Mucosa of stomach (tissue), 1 donor: ENCODE data around the gene RPAP2.
"Not testable (repeated sequence)": the region's sequence is repeated elsewhere in the genome, so short reads cannot be mapped to it uniquely, and the experiment has no call there.

Experiments used
- H3K27me3 ChIP-seq: one replicate; pipeline ENCODE4 v1.7.0; 2013; ENCODE audit warnings: mild to moderate bottlenecking, low read length; ENCODE audit not compliant: control insufficient read depth, insufficient read depth
- H3K36me3 ChIP-seq: one replicate; pipeline ENCODE4 v1.7.0; 2013; ENCODE audit warnings: low read length; ENCODE audit not compliant: control insufficient read depth, insufficient read depth
- H3K4me1 ChIP-seq: one replicate; pipeline ENCODE4 v1.7.0; 2013; ENCODE audit warnings: mild to moderate bottlenecking, low read length; ENCODE audit not compliant: control insufficient read depth, insufficient read depth
- H3K4me3 ChIP-seq: one replicate; pipeline ENCODE4 v1.7.0; 2013; ENCODE audit warnings: low read length
- H3K9ac ChIP-seq: one replicate; pipeline ENCODE4 v1.7.0; 2013; ENCODE audit warnings: mild to moderate bottlenecking, low read length, moderate library complexity
- H3K9me3 ChIP-seq: one replicate; pipeline ENCODE4 v1.7.0; 2013; ENCODE audit warnings: mild to moderate bottlenecking, low read length, moderate library complexity; ENCODE audit not compliant: control insufficient read depth
- donor health status: Pancreatic carcinoma.

RPAP2 gene

GRCh38 chr1:92404661-92405060 is 105.8 kb downstream of the RPAP2 start:
- Histone ChIP-seq H3K9me3 (no peaks in the 10 kb centered on the region), H3K27me3 (no peaks in the 10 kb centered on the region), H3K9ac (no peak overlapping the region), H3K4me1 (no peaks in the 10 kb centered on the region), H3K36me3 (no peaks in the 10 kb centered on the region), H3K4me3 (no peak overlapping the region)

- H3K9me3 ChIP-seq = no peaks in the 10 kb centered on the region
- no peak overlapping the region for H3K9ac ChIP-seq
- H3K4me3 ChIP-seq = no peak overlapping the region
- H3K4me1 ChIP-seq = peaks cover 7% of the 10 kb centered on the region
- no peaks in the 10 kb centered on the region for H3K27me3 ChIP-seq
- H3K36me3 ChIP-seq = no peaks in the 10 kb centered on the region
Measured at GRCh38 chr1:92408825-92409224, 110.0 kb downstream of the RPAP2 start.

- Histone ChIP-seq H3K4me1 (peaks cover 7% of the 10 kb centered on the region), H3K9me3 (no peaks in the 10 kb centered on the region), H3K4me3 (no peak overlapping the region), H3K27me3 (no peaks in the 10 kb centered on the region), H3K36me3 (no peaks in the 10 kb centered on the region), H3K9ac (no peak overlapping the region)
Measured at GRCh38 chr1:92409946-92410549, 111.2 kb downstream of the RPAP2 start.

- no peak overlapping the region for H3K4me3 ChIP-seq
Measured at GRCh38 chr1:92410706-92411105, 111.8 kb downstream of the RPAP2 start.

GRCh38 chr1:92411511-92411910 is 112.7 kb downstream of the RPAP2 start:
- Histone ChIP-seq H3K9ac (no peak overlapping the region), H3K4me3 (no peak overlapping the region), H3K4me1 (peaks cover 7% of the 10 kb centered on the region), H3K36me3 (no peaks in the 10 kb centered on the region), H3K9me3 (no peaks in the 10 kb centered on the region), H3K27me3 (no peaks in the 10 kb centered on the region)

More at GRCh38 chr1:92410706-92411105, 111.8 kb downstream of the RPAP2 start:
- Histone ChIP-seq H3K4me1 (peaks cover 7% of the 10 kb centered on the region), H3K9ac (no peak overlapping the region), H3K9me3 (no peaks in the 10 kb centered on the region), H3K27me3 (no peaks in the 10 kb centered on the region), H3K36me3 (no peaks in the 10 kb centered on the region)

- Histone ChIP-seq H3K27me3 (no peaks in the 10 kb centered on the region), H3K36me3 (no peaks in the 10 kb centered on the region), H3K4me3 (no peak overlapping the region), H3K9ac (no peak overlapping the region), H3K9me3 (no peaks in the 10 kb centered on the region), H3K4me1 (no peaks in the 10 kb centered on the region)
Measured at GRCh38 chr1:92419642-92420041, 120.8 kb downstream of the RPAP2 start.

- no peaks in the 10 kb centered on the region for H3K36me3 ChIP-seq
- no peaks in the 10 kb centered on the region for H3K27me3 ChIP-seq
- H3K9ac ChIP-seq = no peak overlapping the region
- H3K9me3 ChIP-seq = no peaks in the 10 kb centered on the region
- H3K4me1 ChIP-seq = no peaks in the 10 kb centered on the region
- no peak overlapping the region for H3K4me3 ChIP-seq
Measured at GRCh38 chr1:92424381-92424780, 125.5 kb downstream of the RPAP2 start.

- Histone ChIP-seq H3K27me3 (no peaks in the 10 kb centered on the region), H3K4me3 (no peak overlapping the region), H3K9me3 (no peaks in the 10 kb centered on the region), H3K9ac (no peak overlapping the region), H3K36me3 (no peaks in the 10 kb centered on the region), H3K4me1 (no peaks in the 10 kb centered on the region)
Measured at GRCh38 chr1:92425617-92426016, 126.8 kb downstream of the RPAP2 start.

- Histone ChIP-seq H3K4me3 (no peak overlapping the region), H3K36me3 (no peaks in the 10 kb centered on the region), H3K9me3 (no peaks in the 10 kb centered on the region), H3K27me3 (no peaks in the 10 kb centered on the region), H3K9ac (no peak overlapping the region), H3K4me1 (no peaks in the 10 kb centered on the region)
Measured at GRCh38 chr1:92430030-92430429, 131.2 kb downstream of the RPAP2 start.

- not testable (repeated sequence) for H3K27me3 ChIP-seq, H3K4me3 ChIP-seq, H3K9me3 ChIP-seq, H3K4me1 ChIP-seq, H3K36me3 ChIP-seq, H3K9ac ChIP-seq
Measured at GRCh38 chr1:92434572-92434971, 135.7 kb downstream of the RPAP2 start.

- no peaks in the 10 kb centered on the region for H3K27me3 ChIP-seq
- no peak overlapping the region for H3K9ac ChIP-seq
- no peaks in the 10 kb centered on the region for H3K36me3 ChIP-seq
- H3K4me3 ChIP-seq = no peak overlapping the region
- no peaks in the 10 kb centered on the region for H3K4me1 ChIP-seq
- H3K9me3 ChIP-seq = no peaks in the 10 kb centered on the region
Measured at GRCh38 chr1:92439291-92439690, 140.4 kb downstream of the RPAP2 start.

- no peak overlapping the region for H3K9ac ChIP-seq
- no peaks in the 10 kb centered on the region for H3K27me3 ChIP-seq
- peak overlapping the region; percentile 1 for H3K4me3 ChIP-seq
- H3K36me3 ChIP-seq = no peaks in the 10 kb centered on the region
- no peaks in the 10 kb centered on the region for H3K9me3 ChIP-seq
- H3K4me1 ChIP-seq = no peaks in the 10 kb centered on the region
Measured at GRCh38 chr1:92441316-92441696, 142.4 kb downstream of the RPAP2 start.
